ENCODE measurements around the gene DACT1.
"Not testable (repeated sequence)": the region's sequence is repeated elsewhere in the genome, so short reads cannot be mapped to it uniquely, and the experiment has no call there.

Gene DACT1

DNA sequence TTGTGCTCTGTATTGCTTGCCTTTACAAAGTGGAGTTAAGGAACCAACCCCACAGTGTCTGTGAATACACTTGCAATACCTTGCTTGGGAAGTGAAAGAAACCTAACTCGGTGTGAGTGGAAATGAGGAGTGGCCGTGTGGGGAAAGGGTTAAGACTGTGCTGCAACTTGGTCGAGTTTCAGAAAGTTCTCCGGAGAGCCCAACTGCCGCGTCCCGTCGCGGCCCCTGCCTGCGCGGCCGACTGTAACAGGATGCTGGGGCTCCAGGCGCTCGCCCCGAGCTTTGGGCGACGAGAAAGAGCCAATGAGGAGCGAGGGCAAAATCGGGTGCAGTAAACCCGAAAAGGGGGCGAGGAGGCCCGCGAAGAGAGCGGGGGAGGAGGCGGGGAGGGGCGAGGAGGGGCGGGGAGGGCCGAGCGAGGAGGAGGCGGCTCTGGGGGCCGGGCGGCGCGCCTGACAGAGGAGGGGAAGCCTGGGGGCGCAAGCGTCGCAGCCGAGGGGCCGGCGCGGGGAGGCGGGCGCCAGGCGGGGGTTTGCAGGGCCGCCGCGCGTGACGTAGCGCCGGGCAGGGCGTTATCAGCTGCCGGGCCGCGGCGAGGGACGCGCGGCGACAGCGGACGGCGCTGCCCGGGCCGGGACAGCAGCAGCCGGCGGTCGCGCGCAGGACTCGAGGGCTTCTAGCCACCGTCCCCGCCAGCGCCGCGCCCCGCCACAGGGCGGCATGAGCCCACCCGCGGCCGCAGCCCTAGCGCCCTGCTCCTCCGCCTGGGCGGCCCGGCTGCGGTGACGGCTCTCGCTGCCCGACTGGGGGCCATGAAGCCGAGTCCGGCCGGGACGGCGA is at the start of gene DACT1:
DACT1 (plus strand) TSS at position 572 of the 840 bp plus-strand sequence; CDS start at position 813, 241 bp downstream.
- DNase-seq (ENCODE audit: low read depth): no peak
- H3K4me3 ChIP-seq (ENCODE audit: low read length): peak within 1 kb of the TSS; percentile 40
- TF ChIP-seq CTCF (IDR thresholded peaks at IDR 0.05; ENCODE audit: insufficient read depth, low read depth, low read length, missing control alignments): no peak

DNA sequence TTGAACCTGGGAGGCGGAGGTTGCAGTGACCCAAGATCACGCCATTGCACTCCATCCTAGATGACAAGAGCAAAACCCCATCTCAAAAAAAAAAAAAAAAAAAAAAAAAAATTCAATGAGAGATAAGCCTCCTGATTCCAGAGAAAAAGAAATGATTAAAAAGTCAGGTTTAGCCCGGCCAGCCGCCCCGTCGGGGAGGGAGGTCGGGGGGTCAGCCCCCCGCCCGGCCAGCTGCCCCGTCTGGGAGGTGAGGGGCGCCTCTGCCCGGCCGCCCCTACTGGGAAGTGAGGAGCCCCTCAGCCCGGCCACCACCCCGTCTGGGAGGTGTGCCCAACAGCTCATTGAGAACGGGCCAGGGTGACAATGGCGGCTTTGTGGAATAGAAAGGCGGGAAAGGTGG is 49.4 kb upstream of the DACT1 start:
- H3K4me3 ChIP-seq (ENCODE audit: low read length); DNase-seq (ENCODE audit: low read depth): not testable (repeated sequence)

DNA sequence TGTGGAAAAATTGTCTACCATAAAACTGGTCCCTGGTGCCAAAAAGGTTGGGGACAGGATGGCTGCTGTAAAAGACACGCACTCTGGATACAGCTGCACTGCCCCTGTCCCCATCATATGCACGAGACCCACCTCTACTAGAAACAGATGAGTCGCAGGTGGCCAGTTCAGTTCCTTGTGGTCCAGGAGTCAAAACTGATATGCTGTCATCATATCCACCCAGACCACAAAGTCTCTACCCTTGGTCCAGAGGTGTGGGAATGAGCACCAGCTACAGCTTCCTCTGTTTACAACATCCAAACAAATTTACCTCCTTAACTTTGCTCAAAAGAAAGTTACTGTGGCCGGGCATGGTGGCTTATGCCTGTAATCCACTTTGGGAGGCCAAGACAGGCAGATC is 43.8 kb upstream of the DACT1 start:
- TF ChIP-seq CTCF (IDR thresholded peaks at IDR 0.05; ENCODE audit: insufficient read depth, low read depth, low read length, missing control alignments): no peak
- H3K4me3 ChIP-seq (ENCODE audit: low read length): no peak overlapping the region
- no peak for DNase-seq (ENCODE audit: low read depth)

DNA sequence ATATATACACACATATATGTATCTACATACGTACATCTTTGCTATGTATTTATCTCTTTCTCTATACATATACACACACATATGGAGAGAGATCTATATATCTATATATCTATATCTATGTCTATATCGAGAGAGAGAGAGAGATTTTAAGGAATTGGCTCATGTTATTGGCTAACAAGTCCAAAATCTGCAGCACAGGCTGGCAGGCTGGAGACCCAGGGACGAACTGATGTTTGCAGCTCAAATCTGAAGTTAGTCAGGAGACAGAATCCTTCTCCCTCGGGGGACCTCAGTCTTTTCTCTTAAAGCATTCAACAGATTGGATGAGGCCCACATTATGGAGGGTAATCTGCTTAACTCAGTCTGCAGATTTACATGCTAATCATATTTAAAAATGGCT is 40.7 kb upstream of the DACT1 start:
- no peak for DNase-seq (ENCODE audit: low read depth)
- TF ChIP-seq CTCF (IDR thresholded peaks at IDR 0.05; ENCODE audit: insufficient read depth, low read depth, low read length, missing control alignments): no peak
- H3K4me3 ChIP-seq (ENCODE audit: low read length): no peak overlapping the region

GRCh38 chr14:58598028-58598803 is 39.5 kb upstream of the DACT1 start:
- DNase-seq (ENCODE audit: low read depth): no peak
- TF ChIP-seq CTCF (IDR thresholded peaks at IDR 0.05; ENCODE audit: insufficient read depth, low read depth, low read length, missing control alignments): no peak
- H3K4me3 ChIP-seq (ENCODE audit: low read length): no peak overlapping the region

- no peak overlapping the region for H3K4me3 ChIP-seq (ENCODE audit: low read length)
- no peak for TF ChIP-seq CTCF (IDR thresholded peaks at IDR 0.05; ENCODE audit: insufficient read depth, low read depth, low read length, missing control alignments)
These were observed 38.8 kb upstream of the DACT1 start for GRCh38 chr14:58598804-58599525.

DNA sequence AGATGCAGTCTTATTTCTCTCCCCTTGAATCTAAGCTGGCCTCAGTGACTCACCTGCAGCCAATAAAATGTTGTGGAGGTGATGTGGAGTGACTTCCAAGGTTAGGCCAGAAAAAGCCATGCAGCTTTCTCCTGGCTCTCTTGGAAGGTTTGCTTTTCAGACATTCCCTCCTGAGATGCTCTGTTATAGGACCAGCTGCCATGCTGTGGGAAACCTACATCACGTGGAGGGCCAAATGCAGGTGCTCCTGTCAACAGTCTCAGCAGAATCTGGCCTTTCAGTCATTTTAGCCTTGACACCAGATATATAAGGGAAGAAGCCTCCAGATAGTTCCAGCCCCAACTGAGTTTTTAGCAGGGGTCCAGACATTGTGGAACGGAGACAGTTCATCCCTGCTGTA is 38.1 kb upstream of the DACT1 start:
- no peak for DNase-seq (ENCODE audit: low read depth)
- no peak overlapping the region for H3K4me3 ChIP-seq (ENCODE audit: low read length)
- TF ChIP-seq CTCF (IDR thresholded peaks at IDR 0.05; ENCODE audit: insufficient read depth, low read depth, low read length, missing control alignments): no peak

More at GRCh38 chr14:58598804-58599525, 38.8 kb upstream of the DACT1 start:
- no peak for DNase-seq (ENCODE audit: low read depth)
